ENCODE data around the gene ZNF480.
"Not testable (repeated sequence)": the region's sequence is repeated elsewhere in the genome, so short reads cannot be mapped to it uniquely, and the experiment has no call there.

The ZNF480 gene

DNA sequence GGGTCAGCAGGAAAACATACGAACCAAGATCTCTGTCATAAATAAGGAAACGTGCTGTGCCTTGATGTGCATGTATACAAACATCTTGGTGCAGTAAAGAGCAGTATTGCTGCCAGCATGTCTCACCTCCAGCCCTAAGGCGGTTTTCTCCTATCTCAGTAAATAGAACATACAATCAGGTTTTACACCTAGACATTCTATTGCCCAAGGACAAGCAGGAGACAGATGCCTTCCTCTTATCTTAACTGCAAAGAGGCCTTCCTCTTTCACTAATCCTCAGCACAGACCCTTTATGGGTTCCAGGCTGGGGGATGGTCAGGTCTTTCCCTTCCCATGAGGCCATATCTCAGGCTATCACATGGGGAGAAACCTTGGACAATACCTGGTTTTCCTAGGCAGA lies 42.1 kb downstream of the ZNF480 start:
- not testable (repeated sequence) for DNase-seq

DNA sequence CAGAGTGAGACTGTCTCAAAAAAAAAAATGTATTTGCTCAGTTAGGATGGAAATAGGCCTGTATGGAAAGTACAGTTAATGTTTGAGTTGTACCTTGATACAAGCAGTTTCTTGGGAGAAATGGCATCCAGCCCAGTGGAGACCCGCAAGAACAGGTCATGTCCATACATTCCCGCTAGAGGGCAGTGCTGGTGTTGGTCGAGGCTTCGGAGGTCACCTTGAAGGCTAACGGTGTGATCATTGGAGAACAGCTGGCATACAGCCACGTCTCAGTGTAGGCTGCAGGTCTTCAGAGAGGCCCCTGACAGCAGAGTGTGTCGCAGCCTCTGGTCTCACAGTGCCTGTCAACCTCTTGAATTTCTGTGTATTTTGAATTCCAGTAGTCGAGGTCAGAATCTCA lies 46.6 kb downstream of the ZNF480 start:
- peak; percentile 28 for DNase-seq

GRCh38 chr19:52345162-52345561 lies 48.2 kb downstream of the ZNF480 start:
- no peak for DNase-seq

DNA sequence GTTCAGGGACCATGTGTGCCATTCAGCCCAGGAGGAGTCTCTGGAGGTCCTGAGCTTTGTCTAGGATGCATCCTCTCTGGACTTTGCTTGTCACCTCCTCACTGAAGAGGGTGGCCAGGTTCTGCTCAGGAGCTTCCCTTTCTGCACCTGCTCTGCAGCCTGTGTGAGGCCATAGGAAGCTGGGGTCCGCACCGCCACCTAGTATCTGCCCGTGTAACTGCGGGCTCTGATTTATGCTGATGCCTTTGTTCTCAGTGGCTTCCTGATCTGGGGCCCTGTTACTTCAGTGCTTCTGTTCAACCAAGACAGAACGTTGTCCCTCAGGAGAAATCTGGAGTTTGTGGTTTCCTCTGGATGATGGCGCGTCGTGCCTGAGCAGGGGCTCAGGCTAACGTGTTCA lies 54.5 kb downstream of the ZNF480 start:
- no peak for DNase-seq

DNA sequence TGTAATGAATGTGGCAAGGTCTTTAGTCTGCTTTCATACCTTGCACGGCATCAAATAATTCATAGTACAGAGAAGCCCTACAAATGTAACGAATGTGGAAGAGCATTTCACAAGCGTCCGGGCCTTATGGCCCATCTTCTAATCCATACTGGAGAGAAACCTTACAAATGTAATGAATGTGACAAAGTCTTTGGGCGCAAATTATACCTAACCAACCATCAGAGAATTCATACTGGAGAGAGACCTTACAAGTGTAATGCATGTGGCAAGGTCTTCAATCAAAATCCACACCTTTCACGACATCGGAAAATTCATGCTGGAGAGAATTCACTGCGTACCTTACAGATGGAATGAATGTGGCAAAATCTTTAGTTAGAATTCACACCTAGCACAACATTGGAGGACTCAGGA lies 69.5 kb downstream of the ZNF480 start:
- DNase-seq: no peak

GRCh38 chr19:52369559-52370340 lies 72.8 kb downstream of the ZNF480 start, which contains the start of gene ZNF880:
Gene ZNF880, plus strand, starts transcription at chr19:52369923. Its CDS starts 43 bp downstream, at chr19:52369966.
- DNase-seq: peak; percentile 80

DNA sequence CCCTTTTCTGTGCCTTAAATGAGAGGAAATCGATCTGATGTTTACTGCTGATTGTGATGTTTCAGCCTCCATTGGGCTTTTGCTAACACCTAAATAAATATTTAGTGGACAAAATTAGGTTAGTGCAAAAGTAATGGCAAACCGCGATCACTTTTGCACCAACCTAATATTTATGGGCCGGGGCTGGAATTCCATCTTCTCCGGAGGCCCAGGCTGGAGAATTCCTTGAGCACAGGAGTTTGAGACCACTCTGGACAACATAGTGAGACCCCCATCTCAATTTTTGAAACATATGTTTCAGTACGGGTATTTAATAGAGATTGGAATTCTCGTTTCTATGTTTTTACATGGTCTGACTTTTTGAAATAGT lies 73.4 kb downstream of the ZNF480 start:
- no peak for DNase-seq

All from activated effector memory CD4-positive, alpha-beta T cell treated with Interleukin-2 at 50 U/mL for 16 hours (primary cell).